Measurements from ENCODE around the gene PRMT9. TPM values are rescaled to one million over a fixed set of nuclear protein-coding genes. Genes with fewer than 3 reads are reported as not detected.

The PRMT9 gene
- total RNA-seq, 1 experiment from 2014 or later, result 8.6 TPM

DNA sequence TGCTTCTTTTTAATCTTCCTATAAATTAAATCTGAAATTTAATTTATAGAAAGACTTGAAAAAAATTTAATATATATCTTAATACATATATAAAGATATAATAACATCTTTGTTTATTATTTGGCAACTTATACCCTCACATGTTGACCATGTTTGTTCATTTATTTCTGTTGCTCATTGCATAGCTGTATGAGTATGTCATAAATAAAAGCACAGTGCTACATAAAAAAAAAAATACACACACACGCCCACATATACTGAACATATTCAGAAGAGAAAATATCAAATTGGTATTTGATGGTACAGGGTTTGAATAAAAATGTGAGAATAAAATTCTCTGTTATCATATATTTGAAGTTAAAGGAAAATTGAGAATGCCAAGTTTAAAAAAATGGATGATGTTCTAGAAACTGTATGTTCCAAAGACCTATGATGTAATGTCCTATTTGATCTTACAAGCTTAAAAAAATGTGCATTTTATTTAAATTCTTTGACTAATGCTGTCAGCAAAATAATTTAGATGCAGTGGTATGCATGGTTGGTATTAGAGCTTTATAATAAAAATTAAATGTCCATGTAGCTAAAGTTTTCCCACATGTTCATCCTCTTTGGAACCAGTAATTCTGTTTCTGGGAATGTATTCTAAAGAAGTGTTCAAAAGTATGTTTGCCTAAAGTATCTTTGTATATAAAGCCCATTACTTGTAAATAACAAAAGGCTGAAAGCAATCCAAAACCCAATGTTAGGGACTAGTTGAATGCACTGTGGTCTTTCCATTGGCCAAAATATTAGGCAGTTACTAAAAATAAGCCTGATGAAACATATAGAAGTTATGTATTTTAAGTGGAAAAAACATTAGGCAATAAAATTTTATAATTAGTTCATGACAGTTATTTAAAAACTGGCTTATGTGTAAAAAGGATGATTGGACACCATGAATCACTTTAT, 53.9 kb downstream of the PRMT9 start:
- no TSS peak for BruUV-seq (replicated peaks)
- POLR2A ChIA-PET, result interaction anchor here (0.7 kb wide), 1 partner anchor 54 kb away, joined by 3 read pairs; the partner anchor contains the start of gene PRMT9

DNA sequence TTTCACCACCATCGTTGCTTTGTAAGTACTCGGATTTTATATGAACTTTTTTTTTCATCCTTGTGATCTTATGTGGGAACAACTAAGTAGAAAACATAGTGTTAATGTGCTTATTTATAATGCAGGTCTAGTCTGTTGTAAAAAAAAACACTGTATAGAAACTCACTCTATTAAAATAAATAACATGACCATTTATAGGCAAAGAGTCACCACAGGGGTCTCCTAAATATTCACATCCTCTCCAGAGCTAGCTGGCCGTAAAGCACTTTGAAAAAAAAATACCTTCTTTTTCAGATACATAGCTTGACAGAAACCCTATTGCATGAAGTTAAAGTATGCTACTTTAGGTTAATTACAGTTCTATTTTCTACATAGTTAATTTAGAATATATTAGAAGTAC, 55.5 kb downstream of the PRMT9 start:
- TF ChIP-seq, protein P1, sequence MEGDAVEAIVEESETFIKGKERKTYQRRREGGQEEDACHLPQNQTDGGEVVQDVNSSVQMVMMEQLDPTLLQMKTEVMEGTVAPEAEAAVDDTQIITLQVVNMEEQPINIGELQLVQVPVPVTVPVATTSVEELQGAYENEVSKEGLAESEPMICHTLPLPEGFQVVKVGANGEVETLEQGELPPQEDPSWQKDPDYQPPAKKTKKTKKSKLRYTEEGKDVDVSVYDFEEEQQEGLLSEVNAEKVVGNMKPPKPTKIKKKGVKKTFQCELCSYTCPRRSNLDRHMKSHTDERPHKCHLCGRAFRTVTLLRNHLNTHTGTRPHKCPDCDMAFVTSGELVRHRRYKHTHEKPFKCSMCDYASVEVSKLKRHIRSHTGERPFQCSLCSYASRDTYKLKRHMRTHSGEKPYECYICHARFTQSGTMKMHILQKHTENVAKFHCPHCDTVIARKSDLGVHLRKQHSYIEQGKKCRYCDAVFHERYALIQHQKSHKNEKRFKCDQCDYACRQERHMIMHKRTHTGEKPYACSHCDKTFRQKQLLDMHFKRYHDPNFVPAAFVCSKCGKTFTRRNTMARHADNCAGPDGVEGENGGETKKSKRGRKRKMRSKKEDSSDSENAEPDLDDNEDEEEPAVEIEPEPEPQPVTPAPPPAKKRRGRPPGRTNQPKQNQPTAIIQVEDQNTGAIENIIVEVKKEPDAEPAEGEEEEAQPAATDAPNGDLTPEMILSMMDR (IDR thresholded peaks at IDR 0.05; ENCODE audit: insufficient read depth in 1 of 2, low read depth in 1 of 2, low read length in 1 of 2, severe bottlenecking in 1 of 2, unreplicated experiment in 1 of 2), result no peak
- peaks cover 35% of the 10 kb centered on the region for H3K36me3 Mint-ChIP-seq (ENCODE audit: insufficient read depth, unreplicated experiment)
- CTCF ChIA-PET, result no interaction called here

More for the DNA sequence above, 53.9 kb downstream of the PRMT9 start:
- Mint-ChIP-seq H3K4me1 (ENCODE audit: low read depth, unreplicated experiment) (no peaks in the 10 kb centered on the region), H3K27me3 (ENCODE audit: insufficient read depth, unreplicated experiment) (no peaks in the 10 kb centered on the region), H3K9me3 (ENCODE audit: unreplicated experiment) (no peaks in the 10 kb centered on the region), H3K27ac (ENCODE audit: unreplicated experiment) (no peak overlapping the region), H3K36me3 (ENCODE audit: insufficient read depth, unreplicated experiment) (peaks cover 30% of the 10 kb centered on the region), H3K4me3 (ENCODE audit: unreplicated experiment) (no peak overlapping the region)
- no peak overlapping the region for H3K4me3 ChIP-seq (ENCODE audit: low read depth, low read length)
- H3K36me3 ChIP-seq (ENCODE audit: control insufficient read depth, insufficient read depth, low read length), result no peaks in the 10 kb centered on the region
- CTCF ChIA-PET, result no interaction called here
- H3K9me3 ChIP-seq, result no peaks in the 10 kb centered on the region
- intact Hi-C loops (cut with micrococcal nuclease; ENCODE audit: unreplicated experiment), result no loop called here
- no peaks in the 10 kb centered on the region for H3K27me3 ChIP-seq (replicated peaks; ENCODE audit: control insufficient read depth, insufficient read depth, low read length)
- no peak for DNase-seq
- TF ChIP-seq, protein P1 (IDR thresholded peaks at IDR 0.05; ENCODE audit: insufficient read depth in 1 of 2, low read depth in 1 of 2, low read length in 1 of 2, severe bottlenecking in 1 of 2, unreplicated experiment in 1 of 2), result no peak
- H3K4me1 ChIP-seq, result no peaks in the 10 kb centered on the region

DNA sequence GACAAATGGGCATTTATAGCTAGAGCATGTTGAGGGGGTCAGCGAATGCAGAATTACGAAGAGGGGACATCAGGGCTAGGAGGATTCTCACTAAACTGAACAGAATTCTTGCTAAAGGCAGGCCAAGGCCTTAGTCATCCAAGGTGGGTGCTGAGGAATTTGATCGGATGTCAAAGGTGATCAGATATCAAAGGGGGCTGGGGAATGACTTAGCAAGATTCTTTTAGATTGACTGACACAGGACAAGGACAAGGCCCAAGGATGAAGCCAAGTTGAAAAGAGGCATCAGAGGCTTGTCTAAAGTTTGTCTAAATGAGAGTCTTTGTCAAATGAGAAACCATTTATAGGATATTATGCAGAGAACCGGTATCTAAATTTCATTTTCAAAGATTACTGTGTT, 57.1 kb downstream of the PRMT9 start:
- no peaks in the 10 kb centered on the region for H3K4me1 ChIP-seq
- ChIA-PET CTCF (no interaction called here), POLR2A (no interaction called here)
- TF ChIP-seq, protein P1 (IDR thresholded peaks at IDR 0.05; ENCODE audit: insufficient read depth in 1 of 2, low read depth in 1 of 2, low read length in 1 of 2, severe bottlenecking in 1 of 2, unreplicated experiment in 1 of 2), result no peak
- H3K4me3 ChIP-seq (ENCODE audit: low read depth, low read length), result no peak overlapping the region
- no peak overlapping the region for H3K27ac Mint-ChIP-seq (ENCODE audit: unreplicated experiment)
- peaks cover 40% of the 10 kb centered on the region for H3K36me3 Mint-ChIP-seq (ENCODE audit: insufficient read depth, unreplicated experiment)
- no peaks in the 10 kb centered on the region for H3K27me3 ChIP-seq (replicated peaks; ENCODE audit: control insufficient read depth, insufficient read depth, low read length)
- H3K27me3 Mint-ChIP-seq (ENCODE audit: insufficient read depth, unreplicated experiment), result no peaks in the 10 kb centered on the region
- intact Hi-C loops (cut with micrococcal nuclease; ENCODE audit: unreplicated experiment), result no loop called here
- H3K9me3 ChIP-seq, result no peaks in the 10 kb centered on the region
- H3K4me1 Mint-ChIP-seq (ENCODE audit: low read depth, unreplicated experiment), result no peaks in the 10 kb centered on the region
- DNase-seq, result no peak
- H3K9me3 Mint-ChIP-seq (ENCODE audit: unreplicated experiment), result no peaks in the 10 kb centered on the region
- H3K4me3 Mint-ChIP-seq (ENCODE audit: unreplicated experiment), result no peak overlapping the region
- H3K36me3 ChIP-seq (ENCODE audit: control insufficient read depth, insufficient read depth, low read length), result no peaks in the 10 kb centered on the region
- BruUV-seq (replicated peaks), result no TSS peak

More for the DNA sequence above, 55.5 kb downstream of the PRMT9 start:
- DNase-seq, result no peak
- Histone ChIP-seq H3K4me3 (ENCODE audit: low read depth, low read length) (no peak overlapping the region), H3K36me3 (ENCODE audit: control insufficient read depth, insufficient read depth, low read length) (no peaks in the 10 kb centered on the region), H3K9me3 (no peaks in the 10 kb centered on the region), H3K27me3 (replicated peaks; ENCODE audit: control insufficient read depth, insufficient read depth, low read length) (no peaks in the 10 kb centered on the region), H3K4me1 (no peaks in the 10 kb centered on the region)
- intact Hi-C loops (cut with micrococcal nuclease; ENCODE audit: unreplicated experiment), result no loop called here
- POLR2A ChIA-PET, result no interaction called here
- Mint-ChIP-seq H3K4me1 (ENCODE audit: low read depth, unreplicated experiment) (no peaks in the 10 kb centered on the region), H3K4me3 (ENCODE audit: unreplicated experiment) (no peak overlapping the region), H3K27ac (ENCODE audit: unreplicated experiment) (no peak overlapping the region), H3K9me3 (ENCODE audit: unreplicated experiment) (no peaks in the 10 kb centered on the region), H3K27me3 (ENCODE audit: insufficient read depth, unreplicated experiment) (no peaks in the 10 kb centered on the region)
- BruUV-seq (replicated peaks), result no TSS peak
